Lung (tissue), 12 donors: Measurements from ENCODE around the gene PDPK1. TPM values are rescaled to one million over a fixed set of nuclear protein-coding genes. Genes with fewer than 3 reads are reported as not detected.

ENCODE experiments used
- ATAC-seq: fragments of 200-7000 bp; cut with Tn5 transposase; one replicate; pipeline ENCODE4 v1.9.1; 2020; ENCODE audit warnings: moderate number of reproducible peaks; ENCODE audit not compliant: insufficient read depth, low FRiP score
- DNase-seq, 3 donors: peaks; one replicate each; pipeline ENCODE4 v3.0.0-alpha.2; 2013 to 2017
- H3K27ac ChIP-seq, 2 donors: one replicate each; pipeline ENCODE4 v1.5.1; 2013; ENCODE audit warnings: mild to moderate bottlenecking in 2 of 2, moderate library complexity in 2 of 2, control low read depth in 1 of 2, inconsistent platforms in 1 of 2, low read depth in 1 of 2, low read length in 1 of 2
- H3K27me3 ChIP-seq, 3 donors: one replicate each; pipeline ENCODE4 v1.5.1; 2013; ENCODE audit warnings: low read length in 2 of 3; ENCODE audit not compliant: control insufficient read depth in 3 of 3, insufficient read depth in 3 of 3
- H3K36me3 ChIP-seq, 4 donors: one replicate each; pipeline ENCODE4 v1.5.1; 2013; ENCODE audit warnings: low read length in 4 of 4, mild to moderate bottlenecking in 1 of 4, moderate library complexity in 1 of 4; ENCODE audit not compliant: control insufficient read depth in 4 of 4, insufficient read depth in 4 of 4
- H3K4me1 ChIP-seq, 5 donors: one replicate each; pipeline ENCODE4 v1.5.1; 2013; ENCODE audit warnings: low read length in 5 of 5, mild to moderate bottlenecking in 2 of 5, moderate library complexity in 1 of 5; ENCODE audit not compliant: control insufficient read depth in 5 of 5, insufficient read depth in 5 of 5
- H3K4me3 ChIP-seq: one replicate; pipeline ENCODE4 v1.5.1; 2013; ENCODE audit warnings: mild to moderate bottlenecking, control low read depth, moderate library complexity
- H3K9ac ChIP-seq, 2 donors: one replicate each; pipeline ENCODE4 v1.5.1; 2013; ENCODE audit warnings: low read length in 2 of 2, control low read depth in 1 of 2; ENCODE audit not compliant: insufficient read depth in 1 of 2
- H3K9me3 ChIP-seq, 4 donors: one replicate each; pipeline ENCODE4 v1.5.1; 2013; ENCODE audit warnings: low read length in 3 of 4, mild to moderate bottlenecking in 1 of 4, moderate library complexity in 1 of 4; ENCODE audit not compliant: control insufficient read depth in 4 of 4, insufficient read depth in 3 of 4
- WGBS, 2 donors: extraction: QIAGEN DNeasy Blood & Tissue Kit; methylation state at CpG; one replicate each; pipeline ENCODE4 v1.1.7; 2013; 5-methylcytosine and 5-hydroxymethylcytosine counted together
- polyA plus RNA-seq, 2 donors: library from polyadenylated mRNA; stranded (reverse); fragments of 200-250 nt; gene quantifications; one replicate each; pipeline ENCODE4 v1.2.1, GENCODE V29; 2013
- total RNA-seq, 2 donors: library from RNA; depleted of rRNA in 1 of 2; stranded (reverse); fragments of >200 nt in 1 of 2; gene quantifications; one replicate each; pipeline ENCODE4 v1.2.1, GENCODE V29; 2014 to 2021
- TF ChIP-seq, protein P1 (sequence below): IDR thresholded peaks from 2 replicates; pipeline ENCODE4 v1.5.1; 2012; ENCODE audit warnings: mild to moderate bottlenecking; ENCODE audit errors: control extremely low read depth, extremely low read depth
- donor health status: control.
- donor health status: control.
- donor health status: Bipolar disorder and iron deficiency.
- donor health status: healthy.
- donor health status: DM: yes; HTN: yes; CAD: no.

The PDPK1 gene
- total and polyA plus RNA-seq, 4 donors, result 16.7 to 79.0 (median 33.8) TPM

GRCh38 chr16:2584729-2585650, 47.2 kb downstream of the PDPK1 start:
- ATAC-seq, result no peak
- peaks cover 0 to 9% (median 0%) of the 10 kb centered on the region in 5 donors for H3K4me1 ChIP-seq

DNA sequence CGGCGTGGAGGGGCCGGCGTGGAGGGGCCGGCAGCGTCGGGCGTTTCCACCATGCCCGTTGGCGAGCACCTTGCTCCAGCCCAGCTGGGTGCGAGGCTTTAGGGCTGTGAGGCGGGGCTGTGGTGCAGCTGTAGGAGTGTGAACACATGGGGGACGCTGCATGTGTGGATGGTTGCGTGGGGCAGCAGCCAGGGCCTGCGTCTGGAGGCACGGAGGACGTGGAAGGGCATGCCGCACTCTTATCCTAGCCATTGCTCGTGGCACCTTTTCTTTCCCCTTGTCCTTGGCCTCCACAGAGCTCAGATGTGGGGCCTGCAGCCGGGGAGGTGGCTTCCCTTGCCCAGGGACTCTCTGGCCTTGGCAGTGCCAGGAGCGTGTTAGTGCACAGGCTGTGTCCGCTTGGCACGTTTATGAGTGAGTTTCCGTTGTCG, 47.8 kb downstream of the PDPK1 start:
- ATAC-seq, result no peak
- H3K4me1 ChIP-seq, result peaks cover 0 to 9% (median 0%) of the 10 kb centered on the region in 5 donors
- TF ChIP-seq, protein P1, sequence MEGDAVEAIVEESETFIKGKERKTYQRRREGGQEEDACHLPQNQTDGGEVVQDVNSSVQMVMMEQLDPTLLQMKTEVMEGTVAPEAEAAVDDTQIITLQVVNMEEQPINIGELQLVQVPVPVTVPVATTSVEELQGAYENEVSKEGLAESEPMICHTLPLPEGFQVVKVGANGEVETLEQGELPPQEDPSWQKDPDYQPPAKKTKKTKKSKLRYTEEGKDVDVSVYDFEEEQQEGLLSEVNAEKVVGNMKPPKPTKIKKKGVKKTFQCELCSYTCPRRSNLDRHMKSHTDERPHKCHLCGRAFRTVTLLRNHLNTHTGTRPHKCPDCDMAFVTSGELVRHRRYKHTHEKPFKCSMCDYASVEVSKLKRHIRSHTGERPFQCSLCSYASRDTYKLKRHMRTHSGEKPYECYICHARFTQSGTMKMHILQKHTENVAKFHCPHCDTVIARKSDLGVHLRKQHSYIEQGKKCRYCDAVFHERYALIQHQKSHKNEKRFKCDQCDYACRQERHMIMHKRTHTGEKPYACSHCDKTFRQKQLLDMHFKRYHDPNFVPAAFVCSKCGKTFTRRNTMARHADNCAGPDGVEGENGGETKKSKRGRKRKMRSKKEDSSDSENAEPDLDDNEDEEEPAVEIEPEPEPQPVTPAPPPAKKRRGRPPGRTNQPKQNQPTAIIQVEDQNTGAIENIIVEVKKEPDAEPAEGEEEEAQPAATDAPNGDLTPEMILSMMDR, result no peak
- no peak for DNase-seq
- H3K27me3 ChIP-seq, result no peaks in the 10 kb centered on the region
- peaks cover 5 to 47% (median 13%) of the 10 kb centered on the region in 4 donors for H3K36me3 ChIP-seq
- no peak overlapping the region for H3K27ac ChIP-seq
- 93 to 97% methylated on average over 25 of the region's 25 CpGs for WGBS, 2 donors
- no peaks in the 10 kb centered on the region for H3K9me3 ChIP-seq
- no peak overlapping the region for H3K9ac ChIP-seq
- H3K4me3 ChIP-seq, result no peak overlapping the region

More at GRCh38 chr16:2584729-2585650, 47.2 kb downstream of the PDPK1 start:
- Histone ChIP-seq H3K36me3 (peaks cover 5 to 45% (median 13%) of the 10 kb centered on the region in 4 donors), H3K27me3 (no peaks in the 10 kb centered on the region), H3K9me3 (no peaks in the 10 kb centered on the region), H3K27ac (no peak overlapping the region), H3K4me3 (no peak overlapping the region), H3K9ac (no peak overlapping the region)
- WGBS, 2 donors, result 86 to 94% methylated on average over 22 to 23 of the region's 24 CpGs
- DNase-seq, result peak; percentile 77 to 86 (median 78)
- TF ChIP-seq, protein P1, result no peak

DNA sequence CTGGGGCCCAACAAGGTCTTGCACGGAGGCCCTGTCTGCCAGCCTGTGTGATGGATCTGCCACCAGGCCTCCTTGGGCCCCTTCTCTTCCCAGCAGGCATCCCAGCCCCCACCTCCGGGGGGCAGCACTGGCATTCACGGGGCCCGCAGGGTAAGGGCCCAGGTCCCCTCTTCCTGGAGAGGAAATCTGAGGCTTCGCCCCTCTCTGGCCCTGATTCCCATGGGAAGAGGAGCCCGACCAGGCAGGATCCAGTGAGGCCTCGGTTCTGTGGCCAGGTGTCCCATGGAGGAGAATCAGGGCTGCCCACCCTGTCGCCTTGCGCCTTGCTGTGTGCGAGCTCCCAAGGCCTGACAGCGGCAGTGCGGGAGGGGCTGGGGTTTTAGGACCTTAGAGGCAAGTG, 48.4 kb downstream of the PDPK1 start:
- 82 to 87% methylated on average over 12 of the region's 12 CpGs for WGBS, 2 donors
- no peak overlapping the region for H3K27ac ChIP-seq
- TF ChIP-seq, protein P1, result no peak
- ATAC-seq, result no peak
- no peak overlapping the region for H3K4me3 ChIP-seq
- peaks cover 5 to 47% (median 13%) of the 10 kb centered on the region in 4 donors for H3K36me3 ChIP-seq
- peaks cover 0 to 9% (median 0%) of the 10 kb centered on the region in 5 donors for H3K4me1 ChIP-seq
- no peak for DNase-seq
- H3K27me3 ChIP-seq, result no peaks in the 10 kb centered on the region
- H3K9ac ChIP-seq, result no peak overlapping the region
- no peaks in the 10 kb centered on the region for H3K9me3 ChIP-seq
